SIG-M5 (cell line): ENCODE measurements around the gene KLHL12.

Experiments
- DNase-seq: peaks from one replicate; lab custom pipeline; 2025; lab: John Stamatoyannopoulos, UW

Gene KLHL12

DNA sequence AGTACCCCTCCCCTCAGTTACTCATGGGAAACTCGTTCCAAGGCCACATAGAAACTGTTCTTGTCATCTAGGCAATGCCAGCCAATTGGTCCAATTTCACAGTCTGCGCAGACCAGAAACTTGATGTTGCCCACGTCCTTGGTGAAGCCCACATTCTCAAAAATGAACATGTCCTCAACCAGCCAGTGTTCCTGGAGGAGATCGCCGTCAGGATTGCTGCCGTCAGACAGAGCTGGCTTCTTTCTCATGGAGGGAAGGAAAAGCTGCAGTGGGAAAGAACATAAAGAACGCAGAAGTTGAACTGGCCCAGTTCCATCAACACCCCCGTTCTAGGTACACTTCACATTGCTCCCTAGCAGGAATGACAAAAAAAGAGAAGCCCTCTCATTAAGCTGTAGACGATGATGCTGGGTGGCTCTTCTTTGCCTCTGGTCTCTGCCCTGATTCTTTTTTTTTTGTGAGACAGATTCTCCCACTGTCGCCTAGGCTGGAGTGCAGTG, 46.0 kb downstream of the KLHL12 start:
- no peak for DNase-seq

DNA sequence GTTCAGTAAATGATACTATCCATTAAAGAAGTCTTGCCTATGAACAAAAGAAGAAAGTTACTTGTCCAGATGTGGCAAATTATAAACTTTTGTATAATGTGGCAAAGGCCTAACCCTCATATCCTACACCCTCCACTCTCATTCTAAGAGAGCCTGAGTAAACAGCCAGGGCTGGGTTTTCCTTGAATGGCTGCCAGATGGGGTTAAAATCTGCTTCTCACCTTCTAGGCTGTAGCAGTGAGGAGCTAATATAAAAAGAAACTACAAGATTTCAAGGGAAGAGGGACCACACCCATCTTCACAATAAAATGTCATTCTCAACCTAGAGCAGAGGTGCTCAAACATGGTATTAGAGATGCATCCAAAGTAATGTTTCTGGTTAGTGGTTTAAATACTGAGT, 47.0 kb downstream of the KLHL12 start:
- DNase-seq: no peak

DNA sequence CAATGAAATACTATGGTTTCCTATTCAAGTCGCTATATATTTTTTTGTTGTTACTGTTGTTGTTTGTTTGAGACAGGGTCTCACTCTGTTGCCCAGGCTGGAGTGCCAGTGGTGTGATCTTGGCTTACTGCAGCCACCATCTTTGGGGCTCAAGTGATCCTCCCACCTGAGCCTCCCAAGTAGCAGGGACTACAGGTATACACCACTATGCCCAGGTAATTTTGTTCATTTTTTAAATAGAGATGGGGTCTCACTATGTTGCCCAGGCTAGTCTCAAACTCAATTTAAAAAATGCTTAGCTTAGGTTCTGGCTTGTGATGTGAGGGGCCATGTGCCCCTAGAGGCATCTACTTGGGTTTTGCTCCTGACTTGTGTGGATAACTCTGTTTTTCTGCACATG, 47.9 kb downstream of the KLHL12 start:
- no peak for DNase-seq

DNA sequence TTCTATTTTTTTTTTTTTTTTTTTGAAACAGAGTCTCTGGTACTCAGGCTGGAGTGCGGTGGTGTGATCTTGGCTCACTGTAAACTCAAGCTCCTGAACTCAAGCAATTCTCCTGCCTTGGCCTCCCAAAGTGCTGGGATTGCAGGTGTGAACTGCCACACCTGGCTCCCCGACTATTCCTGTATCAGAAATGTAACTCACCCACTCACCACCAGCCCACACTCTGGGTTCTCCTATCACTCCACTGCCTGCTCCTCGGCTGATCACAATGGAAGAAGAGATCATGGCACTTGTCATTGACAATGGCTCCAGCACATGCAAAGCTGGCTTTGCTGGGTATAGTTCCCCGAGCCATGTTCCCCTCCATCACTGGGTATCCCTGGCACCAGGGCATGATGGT, 54.0 kb downstream of the KLHL12 start:
- no peak for DNase-seq

DNA sequence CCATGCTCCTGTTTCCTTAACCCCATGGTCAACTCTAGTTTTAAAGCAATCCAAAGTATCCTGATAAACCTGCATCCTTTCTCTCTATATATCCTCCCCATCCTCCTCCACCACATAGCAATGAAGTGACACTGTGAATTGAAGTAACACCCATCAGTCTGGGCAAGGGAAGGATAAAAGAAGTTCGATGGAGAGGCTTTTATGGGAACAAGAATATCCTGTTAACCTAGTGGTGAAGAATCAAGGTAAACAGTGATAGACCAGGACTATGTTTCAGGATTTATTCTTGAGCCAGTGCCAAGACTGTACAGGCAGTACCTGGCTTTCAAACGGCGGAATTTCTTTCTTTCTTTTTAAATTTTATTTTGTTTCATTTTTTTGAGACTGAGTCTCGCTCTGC, 55.7 kb downstream of the KLHL12 start:
- DNase-seq: no peak

DNA sequence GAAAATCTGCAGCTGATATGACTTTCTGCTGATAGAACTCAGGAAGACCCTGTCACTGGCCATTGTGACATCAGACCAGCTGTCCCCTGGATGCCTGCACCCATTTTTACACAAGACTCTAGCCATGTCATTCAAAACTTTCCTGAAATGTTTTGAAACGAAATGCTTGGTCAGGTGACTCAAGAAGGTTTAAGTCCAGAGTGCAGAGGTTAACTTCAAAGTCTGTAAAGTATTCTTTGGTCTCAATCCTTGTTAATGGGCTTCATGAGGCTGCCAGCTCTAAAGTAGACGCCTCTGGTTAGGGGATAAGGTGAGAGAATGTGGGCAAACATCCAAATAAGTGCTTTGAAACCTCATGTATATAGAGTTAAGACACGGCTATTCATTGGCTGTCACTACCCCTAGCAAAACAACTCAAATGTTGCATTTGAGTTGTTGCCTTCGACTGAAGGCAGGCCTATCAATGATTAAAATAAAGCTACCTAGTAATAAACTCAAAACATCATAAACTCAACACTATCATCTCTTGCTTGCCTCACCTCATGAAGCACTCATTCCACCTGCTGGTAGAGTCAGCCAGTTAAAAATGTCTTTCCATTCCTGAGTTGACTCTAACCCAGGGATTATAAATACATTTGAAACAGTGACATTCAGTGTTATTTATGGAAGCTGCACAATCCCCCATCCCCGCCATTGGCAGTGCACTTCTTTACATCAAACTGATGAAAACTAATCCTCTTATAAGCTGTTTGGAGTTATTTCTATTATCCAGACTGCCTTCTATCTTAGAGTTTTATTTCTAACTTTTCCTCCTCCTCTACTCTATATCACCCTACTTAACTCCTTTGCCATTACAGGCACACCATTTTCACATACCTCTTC, 64.1 kb downstream of the KLHL12 start:
- DNase-seq: no peak

DNA sequence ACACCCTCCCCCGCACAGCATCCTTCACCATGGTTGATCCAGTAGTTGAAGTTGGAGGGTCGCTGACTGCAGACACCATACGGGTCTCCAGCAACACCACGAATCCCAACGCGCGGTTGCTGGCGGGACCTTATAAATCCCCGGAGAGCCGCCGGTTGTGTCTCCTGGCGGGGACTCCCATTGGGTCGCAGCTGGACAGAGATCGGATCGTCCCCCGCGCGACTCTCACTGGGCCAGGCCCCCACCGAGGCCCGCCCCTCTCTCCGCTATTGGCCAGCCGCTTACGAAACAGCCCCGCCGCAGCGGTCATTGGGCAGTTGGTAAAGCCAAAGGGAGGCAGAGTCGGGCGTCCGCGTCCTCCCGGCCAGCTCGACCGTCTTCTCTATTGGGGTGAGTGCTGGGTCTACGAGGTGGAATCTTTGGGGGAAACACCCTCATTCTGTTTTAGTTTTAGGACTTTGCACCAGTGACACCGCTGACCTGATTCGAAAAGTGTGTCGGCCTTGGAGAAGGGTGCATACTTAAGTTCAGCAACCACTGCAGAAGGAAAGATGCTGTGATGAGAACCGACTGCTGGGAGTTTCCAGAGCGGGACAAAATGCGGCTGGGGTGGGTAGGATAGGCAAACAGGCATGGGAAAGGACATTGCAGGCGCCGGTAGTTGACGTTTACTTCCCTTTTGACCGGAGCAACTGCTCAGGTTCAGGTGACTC, 65.5 kb downstream of the KLHL12 start:
- no peak for DNase-seq

DNA sequence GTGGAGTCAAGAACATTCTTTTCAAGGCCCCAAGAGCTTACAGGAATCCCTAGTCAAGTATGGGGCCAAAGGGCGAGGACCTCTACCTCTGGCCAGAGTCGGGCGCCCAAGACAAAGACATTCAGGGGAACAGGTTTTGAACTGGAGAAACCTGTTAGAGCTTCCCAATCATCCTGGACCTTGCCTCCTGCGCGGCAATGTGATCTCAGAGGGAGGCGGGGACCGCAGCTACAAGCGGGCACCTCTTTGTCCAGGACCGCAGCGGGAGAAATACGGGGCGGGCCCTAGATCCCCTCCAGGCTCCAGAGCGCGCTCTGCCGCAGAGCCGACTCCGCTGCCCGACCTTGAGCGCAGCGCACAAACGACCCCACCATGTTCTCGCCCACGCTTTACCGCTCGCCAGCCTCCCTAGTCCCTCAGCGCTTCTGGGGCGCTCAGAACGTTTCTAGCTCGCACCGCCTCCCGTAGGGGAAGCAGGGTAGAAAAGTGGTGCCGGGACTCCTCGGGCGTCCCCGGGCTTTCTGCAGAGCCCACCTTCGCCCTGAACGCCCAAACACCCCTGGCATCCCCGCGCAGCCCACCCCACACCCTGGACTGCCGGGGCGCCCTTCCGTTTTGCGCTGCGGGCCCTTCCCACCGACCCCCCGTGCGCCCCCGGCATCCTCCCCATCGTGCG, 66.2 kb downstream of the KLHL12 start:
- no peak for DNase-seq

DNA sequence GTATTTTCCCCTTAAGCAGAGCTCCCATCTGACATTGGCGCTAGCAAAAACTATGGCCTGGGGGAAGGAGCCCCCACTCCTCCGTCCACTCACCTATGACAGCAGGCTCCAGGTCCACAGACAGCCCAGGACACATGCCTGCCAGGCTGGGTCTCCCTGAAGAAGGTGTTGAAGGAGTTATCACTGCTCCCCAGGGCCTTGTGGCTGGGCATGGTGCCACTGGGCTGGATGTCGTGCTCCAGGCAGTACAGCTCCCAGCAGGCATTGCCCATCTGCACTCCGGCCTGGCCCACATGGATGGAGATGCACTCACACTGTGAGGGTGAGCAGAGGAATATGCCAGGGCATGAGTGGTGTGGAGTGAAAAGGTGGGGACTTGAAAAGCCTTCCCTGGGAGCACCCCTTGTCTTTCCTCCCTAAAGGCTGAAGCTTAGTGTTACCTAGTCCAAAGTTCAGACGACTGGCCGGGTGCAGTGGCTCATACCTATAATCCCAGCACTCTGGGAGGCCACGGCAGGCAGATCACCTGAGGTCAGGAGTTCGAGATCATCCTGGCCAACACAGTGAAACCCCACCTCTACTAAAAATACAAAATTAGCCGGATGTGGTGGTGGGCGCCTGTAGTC, 68.1 kb downstream of the KLHL12 start:
- no peak for DNase-seq

DNA sequence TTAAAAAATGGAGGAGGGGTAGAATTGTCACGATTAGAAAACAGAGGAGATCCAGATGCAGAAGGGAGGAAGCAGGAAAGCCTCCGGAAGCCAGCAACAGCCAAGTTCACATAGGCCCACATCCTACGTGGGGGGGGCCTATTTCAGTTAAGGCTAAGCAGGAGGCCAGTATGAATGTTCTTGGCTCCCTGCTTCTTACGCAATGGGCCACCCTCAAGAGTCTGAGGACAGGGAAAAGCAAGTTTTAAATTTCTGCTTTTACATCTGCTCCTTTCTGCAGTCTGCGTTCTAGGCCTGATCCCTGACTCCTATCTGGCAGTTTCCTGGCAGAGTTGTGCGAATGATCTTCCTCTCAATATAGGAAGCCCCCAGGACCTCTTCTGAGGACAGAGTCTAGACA, 68.7 kb downstream of the KLHL12 start:
- DNase-seq: no peak

DNA sequence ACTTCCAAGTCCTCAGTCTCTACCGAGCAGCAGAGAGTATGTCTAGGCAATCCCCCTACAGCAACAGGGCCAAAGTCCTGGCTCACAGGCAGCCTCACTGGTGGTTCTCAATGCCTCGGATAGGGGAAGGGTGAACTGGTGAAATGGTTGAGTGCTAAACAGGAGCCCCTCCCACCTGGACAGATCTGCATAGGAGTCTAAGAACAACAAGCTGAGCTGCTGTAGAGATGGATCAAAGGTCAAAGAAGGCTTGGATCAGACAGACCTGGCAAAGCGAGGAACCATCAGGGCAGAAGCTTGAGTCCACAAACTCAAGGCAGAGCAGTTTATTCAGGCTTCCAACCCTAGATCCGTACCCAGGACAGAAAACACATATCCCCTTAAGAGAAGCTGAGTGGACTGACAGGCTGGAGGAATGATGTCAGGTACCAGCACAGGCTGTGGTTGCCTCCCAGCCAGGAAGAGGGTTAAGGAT, 69.9 kb downstream of the KLHL12 start:
- no peak for DNase-seq

DNA sequence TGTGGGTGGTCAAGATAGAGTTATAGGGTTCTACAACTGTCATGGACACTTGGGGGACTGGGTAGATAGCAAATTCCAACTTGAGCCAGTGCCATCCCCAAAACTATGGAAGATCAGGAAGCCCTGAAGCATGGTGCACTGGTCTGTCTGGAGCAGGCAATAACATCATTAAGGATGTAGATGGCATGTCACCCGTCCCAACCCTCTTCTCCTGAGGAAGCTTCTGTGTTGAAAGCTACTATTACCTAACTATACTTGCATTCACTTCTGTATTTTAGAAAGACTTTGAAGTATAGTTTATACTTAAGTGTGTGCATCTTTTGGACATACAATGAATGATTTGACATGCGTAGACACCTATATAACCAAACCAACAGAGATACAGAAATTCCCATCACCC, 71.0 kb downstream of the KLHL12 start:
- DNase-seq: no peak

DNA sequence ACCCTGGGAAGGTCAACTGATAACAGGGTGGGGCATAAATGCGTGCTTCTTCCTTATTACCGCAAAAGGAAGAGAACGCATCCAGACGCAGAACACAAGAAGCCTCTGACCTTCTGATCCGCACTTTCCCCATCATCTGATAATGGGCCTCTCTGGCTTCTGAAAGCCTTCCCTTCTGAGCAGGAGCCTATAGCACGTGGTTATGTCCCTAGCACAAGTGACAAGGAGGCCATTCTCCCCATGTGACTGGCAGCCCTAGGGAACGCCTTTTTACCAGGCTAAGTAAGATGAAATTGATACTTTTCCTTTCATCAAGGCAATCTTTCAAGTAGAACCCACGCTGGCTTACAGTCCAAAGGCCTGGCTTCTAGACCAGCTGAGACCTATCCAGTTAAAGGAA, 72.2 kb downstream of the KLHL12 start:
- DNase-seq: no peak

DNA sequence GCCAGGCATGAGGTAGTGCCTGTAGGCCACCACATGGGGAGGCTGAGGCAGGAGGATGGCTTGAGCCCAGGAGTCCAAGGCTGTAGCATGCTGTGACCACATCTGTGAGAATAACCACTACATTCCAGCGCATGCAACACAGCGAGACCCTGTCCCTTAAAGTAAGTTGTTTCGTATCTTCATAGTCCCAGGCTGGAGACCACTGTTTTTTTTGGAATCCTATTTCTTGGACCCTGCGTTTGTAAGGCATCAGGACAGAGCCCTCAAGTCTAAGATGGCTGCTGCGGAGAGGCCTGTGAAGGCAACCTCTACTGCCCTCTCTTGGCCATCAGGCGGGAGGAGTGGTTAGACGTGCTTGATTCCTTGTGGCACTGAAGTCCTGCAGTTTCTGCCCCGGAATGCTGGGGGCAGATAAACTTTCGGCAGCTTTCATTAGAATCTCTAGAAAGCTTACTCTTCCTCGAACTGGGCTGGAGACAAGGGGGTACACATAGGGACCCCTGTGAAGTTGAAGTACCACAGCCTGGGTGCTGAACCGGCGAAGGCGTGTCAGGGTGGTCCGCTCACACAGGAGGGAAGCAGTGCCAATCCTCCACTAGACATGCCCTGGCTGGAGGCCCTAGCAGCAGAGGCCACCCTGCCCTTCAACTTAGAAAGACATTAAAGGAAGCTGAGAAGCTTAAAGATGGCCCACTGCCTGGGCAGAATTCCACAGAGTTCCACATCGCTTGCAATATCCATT, 74.7 kb downstream of the KLHL12 start:
- no peak for DNase-seq

DNA sequence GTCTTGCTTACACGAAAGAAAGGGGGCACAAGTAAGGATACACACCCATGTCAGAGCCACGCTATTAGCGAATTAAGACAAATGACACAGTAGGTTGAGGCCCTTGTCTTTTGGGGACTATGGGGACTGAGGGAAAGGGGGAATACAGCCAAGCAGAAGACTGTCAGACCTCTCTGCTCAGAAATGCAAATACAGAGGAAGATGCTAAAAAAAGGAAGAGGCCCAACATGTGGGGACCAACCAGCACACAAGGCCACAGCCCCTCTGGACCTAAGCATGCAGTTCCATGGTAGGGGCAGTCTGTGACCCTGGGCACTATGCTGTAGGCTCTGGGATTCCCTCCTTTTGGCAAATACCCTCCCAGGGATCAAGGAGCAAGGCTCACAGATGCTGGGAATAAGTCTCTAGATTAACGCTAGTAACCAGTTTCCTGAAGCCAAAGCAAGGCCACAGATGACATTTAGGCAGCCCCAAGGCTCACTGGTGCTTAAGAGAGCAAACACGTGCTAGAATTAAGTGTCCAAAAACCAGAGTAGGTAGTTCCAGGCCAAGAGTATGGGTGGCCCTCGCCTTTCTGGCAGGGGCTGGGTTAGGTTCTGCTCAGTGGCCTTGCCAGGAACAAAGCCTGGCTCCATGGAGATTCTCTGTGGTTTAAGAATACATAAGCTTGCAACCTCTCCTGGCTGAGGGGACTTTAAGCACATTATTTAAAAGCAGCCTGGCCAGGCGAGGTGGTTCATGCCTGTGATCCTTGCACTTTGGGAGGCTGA, 76.3 kb downstream of the KLHL12 start:
- no peak for DNase-seq

DNA sequence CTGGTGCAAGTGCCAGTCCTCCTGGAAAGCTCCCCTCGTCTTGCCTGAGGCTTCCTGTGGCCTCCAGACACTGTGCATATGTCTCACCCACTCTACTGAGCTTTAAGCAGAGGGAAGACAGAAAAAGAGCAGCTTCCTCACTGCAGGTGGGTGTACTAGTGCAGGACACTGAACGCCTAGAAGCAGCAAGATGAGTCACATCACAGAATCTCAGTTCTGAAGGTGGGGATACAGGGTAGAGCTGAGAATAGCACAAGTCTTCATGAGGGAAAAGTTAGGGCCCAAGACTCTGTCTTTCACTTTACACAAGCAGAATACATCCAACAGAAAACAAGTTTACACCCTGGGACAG, 78.9 kb downstream of the KLHL12 start:
- DNase-seq: no peak

DNA sequence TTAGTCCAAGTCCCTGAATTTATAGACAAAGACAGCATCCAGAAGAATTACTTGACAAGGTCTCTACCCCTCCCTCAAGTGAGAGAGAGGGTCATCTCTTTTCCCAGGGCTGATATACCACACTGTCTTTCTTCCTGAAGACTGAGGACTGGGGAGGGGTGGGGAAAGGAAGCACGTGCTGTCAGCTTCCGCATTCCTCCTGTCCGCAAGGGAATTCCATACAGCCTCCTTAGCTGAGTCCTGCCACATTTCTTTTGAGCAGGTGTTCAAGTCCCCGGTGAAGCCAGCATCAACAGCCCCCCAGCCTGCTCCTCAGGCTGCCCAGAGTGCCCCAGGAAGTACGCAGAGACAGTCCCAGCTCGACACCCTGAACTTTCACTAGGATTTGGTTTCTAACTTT, 82.1 kb downstream of the KLHL12 start:
- no peak for DNase-seq

DNA sequence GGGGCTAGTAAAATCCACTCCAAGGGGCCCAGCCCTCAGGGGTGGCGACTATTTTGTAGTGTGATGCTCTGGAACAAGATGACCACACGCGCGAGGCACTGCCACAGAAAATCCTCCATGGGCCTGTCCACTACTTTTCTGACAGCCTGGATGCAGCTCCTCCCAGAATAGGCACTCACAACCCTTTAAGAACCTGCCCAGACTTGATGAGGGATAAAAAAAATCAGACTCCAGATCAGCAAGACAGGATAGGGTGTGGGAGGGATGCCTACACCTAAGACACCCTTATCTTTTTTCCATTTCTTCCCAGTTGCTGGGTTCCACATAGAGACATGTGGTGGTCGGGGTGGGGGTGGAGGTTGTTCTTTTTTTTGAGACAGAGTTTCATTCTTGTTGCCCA, 82.8 kb downstream of the KLHL12 start:
- no peak for DNase-seq

DNA sequence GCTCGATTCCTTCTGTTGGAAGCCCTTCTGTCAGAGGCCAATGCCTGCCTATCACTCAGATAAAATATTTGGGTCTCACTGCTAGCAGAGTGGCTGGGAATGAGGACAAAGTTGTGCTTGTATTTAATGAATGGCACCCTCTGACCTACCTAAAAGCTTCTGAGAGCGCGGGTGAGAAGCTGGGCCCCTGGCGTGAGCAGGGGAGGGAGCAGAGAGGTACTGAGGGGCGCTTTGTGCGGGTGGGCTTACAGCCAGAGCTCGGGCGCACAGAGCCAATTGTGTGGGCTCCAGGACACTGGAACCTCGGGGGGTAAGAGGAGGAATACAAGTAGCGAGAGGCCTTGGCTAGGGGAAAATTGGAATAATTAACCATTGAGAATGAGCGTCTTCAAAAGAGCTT, 84.0 kb downstream of the KLHL12 start:
- no peak for DNase-seq
